ENCODE data around the gene DBP.
A peak's percentile ranks its signal among the peaks of the same experiment; 100 is the strongest.

The DBP gene

DNA sequence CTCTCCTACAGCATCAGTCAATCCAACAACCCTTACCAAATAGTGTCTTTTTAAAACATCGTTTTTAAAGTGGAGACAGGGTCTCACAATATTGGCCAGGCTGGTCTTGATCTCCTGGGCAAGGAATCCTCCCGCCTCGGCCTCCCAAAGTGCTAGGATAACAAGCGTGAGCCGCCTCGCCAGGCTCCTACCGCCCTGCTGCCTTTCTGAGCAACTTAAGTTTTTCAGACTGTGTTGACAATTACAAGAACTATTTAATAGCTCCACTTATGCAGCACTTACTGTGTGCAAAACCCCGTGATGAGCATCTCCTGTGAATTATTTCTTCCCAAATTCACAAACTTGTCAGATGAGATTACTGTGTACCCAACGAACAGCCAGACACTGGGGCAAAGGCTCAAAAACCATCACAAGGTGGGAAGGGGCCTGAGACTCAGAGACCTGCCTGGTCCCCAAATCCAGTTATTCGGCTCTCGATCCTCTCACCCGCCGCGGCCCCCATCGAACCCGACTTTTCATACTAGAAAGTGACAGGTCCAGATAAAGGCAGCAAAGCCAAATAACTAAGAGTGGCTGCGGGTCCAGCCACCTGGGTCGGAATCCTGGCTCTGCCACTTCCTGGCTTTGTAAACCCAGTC is 18.8 kb downstream of the DBP start:
- Histone ChIP-seq H3K36me3 (ENCODE audit: control insufficient read depth, insufficient read depth, low read length) (peaks cover 27% of the 10 kb centered on the region), H3K9me3 (ENCODE audit: control insufficient read depth, low read length) (no peaks in the 10 kb centered on the region), H3K9ac (ENCODE audit: low read length) (peak overlapping the region; percentile 98), H3K4me3 (ENCODE audit: low read length) (peak overlapping the region; percentile 100), H3K27me3 (ENCODE audit: control insufficient read depth, insufficient read depth, low read length) (no peaks in the 10 kb centered on the region), H3K4me1 (ENCODE audit: control insufficient read depth, insufficient read depth, low read length) (peaks cover 39% of the 10 kb centered on the region)

GRCh38 chr19:48617146-48617937 is 19.8 kb downstream of the DBP start:
- Histone ChIP-seq H3K4me1 (ENCODE audit: control insufficient read depth, insufficient read depth, low read length) (peaks cover 40% of the 10 kb centered on the region), H3K27me3 (ENCODE audit: control insufficient read depth, insufficient read depth, low read length) (no peaks in the 10 kb centered on the region), H3K36me3 (ENCODE audit: control insufficient read depth, insufficient read depth, low read length) (peaks cover 27% of the 10 kb centered on the region), H3K4me3 (ENCODE audit: low read length) (peak overlapping the region; percentile 100), H3K9ac (ENCODE audit: low read length) (peak overlapping the region; percentile 98), H3K9me3 (ENCODE audit: control insufficient read depth, low read length) (no peaks in the 10 kb centered on the region)

DNA sequence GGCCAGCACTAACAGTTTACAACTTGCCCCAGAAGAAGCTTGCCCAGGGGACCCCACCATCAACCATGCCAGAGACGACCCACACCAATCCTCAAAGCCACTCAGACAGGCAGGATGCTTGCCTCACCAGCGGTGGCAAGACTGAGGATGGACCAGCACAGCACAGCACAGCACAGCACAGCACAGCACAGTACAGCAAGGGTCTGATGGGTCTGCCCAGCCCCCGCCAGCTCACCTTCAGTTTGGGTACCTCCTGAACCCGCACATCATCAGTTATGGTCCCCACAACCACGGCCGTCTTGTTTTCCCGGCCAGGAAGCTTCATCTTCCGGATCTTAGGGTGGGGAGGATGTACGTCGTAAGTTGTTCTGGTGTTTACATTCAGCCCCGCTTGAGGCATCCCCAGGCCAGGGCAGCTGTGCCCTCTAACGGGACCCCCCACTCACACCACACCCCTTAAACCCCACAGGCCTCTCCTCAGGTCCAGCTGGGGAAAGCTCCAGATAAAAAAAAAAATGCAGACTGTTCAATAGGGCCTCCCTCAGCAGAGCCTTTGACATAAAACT is 20.6 kb downstream of the DBP start:
- peaks cover 46% of the 10 kb centered on the region for H3K4me1 ChIP-seq (ENCODE audit: control insufficient read depth, insufficient read depth, low read length)
- peaks cover 33% of the 10 kb centered on the region for H3K36me3 ChIP-seq (ENCODE audit: control insufficient read depth, insufficient read depth, low read length)
- H3K27me3 ChIP-seq (ENCODE audit: control insufficient read depth, insufficient read depth, low read length) = no peaks in the 10 kb centered on the region
- H3K9me3 ChIP-seq (ENCODE audit: control insufficient read depth, low read length) = no peaks in the 10 kb centered on the region
- no peak overlapping the region for H3K4me3 ChIP-seq (ENCODE audit: low read length)
- peak overlapping the region; percentile 98 for H3K9ac ChIP-seq (ENCODE audit: low read length)

- peaks cover 46% of the 10 kb centered on the region for H3K4me1 ChIP-seq (ENCODE audit: control insufficient read depth, insufficient read depth, low read length)
Measured at GRCh38 chr19:48616041-48616436, 21.1 kb downstream of the DBP start.

DNA sequence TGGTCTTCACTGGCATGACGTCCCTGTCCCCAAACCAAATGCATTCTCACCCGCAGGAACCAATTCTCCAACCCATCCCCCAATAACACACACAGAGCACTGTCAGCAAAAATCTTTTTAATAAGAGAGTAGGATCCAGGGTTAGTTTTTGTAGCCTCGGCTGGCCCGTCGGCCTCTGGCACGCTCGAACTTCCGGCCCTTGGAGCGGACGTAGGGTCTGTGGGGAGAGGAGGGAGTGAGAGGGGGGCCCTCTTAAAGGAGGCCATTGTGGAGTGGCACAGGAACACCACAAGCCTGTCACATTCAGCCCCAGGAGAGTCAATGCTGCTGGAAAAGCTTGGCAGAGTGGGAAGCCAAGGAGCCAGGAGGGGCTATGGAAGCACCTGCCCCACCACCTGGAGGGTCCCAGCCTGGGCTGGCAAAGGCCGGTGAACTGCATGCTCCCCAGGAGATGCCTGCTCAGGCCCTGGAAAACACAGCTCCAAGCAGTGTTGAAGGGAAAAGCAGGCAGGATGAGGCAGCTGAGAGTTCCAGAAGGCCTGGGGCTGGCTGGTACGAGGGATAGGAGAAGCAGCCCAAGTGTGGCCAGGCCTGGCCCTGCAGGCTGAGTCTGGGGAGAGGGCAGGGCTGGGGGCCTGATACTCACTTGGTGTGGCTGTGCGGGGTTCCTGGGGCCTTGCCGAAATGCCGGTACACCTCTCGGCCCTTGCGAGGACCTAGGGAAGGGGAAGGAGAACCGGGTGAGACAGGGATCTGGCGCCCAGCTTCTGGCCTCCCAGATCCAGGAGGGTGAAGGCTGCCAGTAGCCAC is 21.7 kb downstream of the DBP start:
- Histone ChIP-seq H3K4me1 (ENCODE audit: control insufficient read depth, insufficient read depth, low read length) (peaks cover 46% of the 10 kb centered on the region), H3K9me3 (ENCODE audit: control insufficient read depth, low read length) (no peaks in the 10 kb centered on the region), H3K4me3 (ENCODE audit: low read length) (peak overlapping the region; percentile 90), H3K9ac (ENCODE audit: low read length) (peak overlapping the region; percentile 98), H3K36me3 (ENCODE audit: control insufficient read depth, insufficient read depth, low read length) (peaks cover 33% of the 10 kb centered on the region), H3K27me3 (ENCODE audit: control insufficient read depth, insufficient read depth, low read length) (no peaks in the 10 kb centered on the region)

More at GRCh38 chr19:48616041-48616436, 21.1 kb downstream of the DBP start:
- Histone ChIP-seq H3K4me3 (ENCODE audit: low read length) (peak overlapping the region; percentile 90), H3K36me3 (ENCODE audit: control insufficient read depth, insufficient read depth, low read length) (peaks cover 33% of the 10 kb centered on the region), H3K27me3 (ENCODE audit: control insufficient read depth, insufficient read depth, low read length) (no peaks in the 10 kb centered on the region), H3K9ac (ENCODE audit: low read length) (peak overlapping the region; percentile 98), H3K9me3 (ENCODE audit: control insufficient read depth, low read length) (no peaks in the 10 kb centered on the region)

DNA sequence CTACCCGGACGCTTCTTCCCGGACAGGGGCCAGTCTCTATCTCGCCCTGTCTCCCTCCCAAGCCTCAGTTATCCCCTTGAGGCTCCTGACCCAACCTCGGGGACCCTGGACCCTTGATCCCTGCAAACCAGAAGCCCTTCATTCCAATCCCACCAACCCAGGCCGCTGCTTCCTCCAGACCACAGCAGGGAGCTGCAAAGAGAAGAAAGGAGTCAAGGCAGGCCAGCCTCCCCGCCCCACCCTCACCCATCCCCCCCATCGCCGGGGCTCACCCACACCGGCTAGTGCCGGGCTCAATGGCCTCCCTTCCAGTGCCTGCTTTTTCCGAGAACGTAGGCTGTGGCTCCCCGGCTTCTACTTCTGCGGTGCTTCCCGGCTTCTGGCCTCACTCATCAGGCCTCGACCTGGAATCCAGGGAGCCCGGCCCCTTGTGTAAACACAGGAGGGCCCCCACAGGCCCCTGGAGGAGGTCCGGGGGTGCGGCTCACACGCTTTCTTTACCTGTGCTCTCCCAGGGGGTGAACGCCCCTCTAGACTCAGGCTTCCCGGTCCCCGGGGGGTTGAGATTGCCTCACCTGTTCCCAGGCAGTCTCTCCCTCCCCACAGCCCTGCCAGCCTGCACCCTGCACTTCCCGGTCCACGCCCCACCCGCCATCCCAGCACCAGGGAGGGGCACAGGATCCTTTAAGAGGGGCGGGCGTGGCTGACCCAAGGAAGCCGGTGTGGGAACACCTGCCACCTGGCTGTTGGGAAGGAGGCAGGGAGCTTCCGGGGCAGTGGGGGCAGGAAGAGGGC is 22.5 kb downstream of the DBP start, which contains the start of gene FAM83E:
FAM83E (minus strand) TSS at position 641 of the 795 bp plus-strand sequence. CDS start 1,704 bp downstream, outside the sequence.
- H3K9ac ChIP-seq (ENCODE audit: low read length) = peak within 1 kb of the TSS; percentile 98
- H3K27me3 ChIP-seq (ENCODE audit: control insufficient read depth, insufficient read depth, low read length) = no peaks in the 10 kb centered on the region
- peaks cover 33% of the 10 kb centered on the region for H3K36me3 ChIP-seq (ENCODE audit: control insufficient read depth, insufficient read depth, low read length)
- H3K4me1 ChIP-seq (ENCODE audit: control insufficient read depth, insufficient read depth, low read length) = peaks cover 43% of the 10 kb centered on the region
- H3K9me3 ChIP-seq (ENCODE audit: control insufficient read depth, low read length) = no peaks in the 10 kb centered on the region
- peak within 1 kb of the TSS; percentile 90 for H3K4me3 ChIP-seq (ENCODE audit: low read length)

GRCh38 chr19:48613852-48614435 is 23.2 kb downstream of the DBP start:
- H3K4me3 ChIP-seq (ENCODE audit: low read length) = peak overlapping the region; percentile 90
- no peaks in the 10 kb centered on the region for H3K27me3 ChIP-seq (ENCODE audit: control insufficient read depth, insufficient read depth, low read length)
- peaks cover 33% of the 10 kb centered on the region for H3K36me3 ChIP-seq (ENCODE audit: control insufficient read depth, insufficient read depth, low read length)
- H3K9me3 ChIP-seq (ENCODE audit: control insufficient read depth, low read length) = no peaks in the 10 kb centered on the region
- H3K9ac ChIP-seq (ENCODE audit: low read length) = peak overlapping the region; percentile 98
- peaks cover 42% of the 10 kb centered on the region for H3K4me1 ChIP-seq (ENCODE audit: control insufficient read depth, insufficient read depth, low read length)

DNA sequence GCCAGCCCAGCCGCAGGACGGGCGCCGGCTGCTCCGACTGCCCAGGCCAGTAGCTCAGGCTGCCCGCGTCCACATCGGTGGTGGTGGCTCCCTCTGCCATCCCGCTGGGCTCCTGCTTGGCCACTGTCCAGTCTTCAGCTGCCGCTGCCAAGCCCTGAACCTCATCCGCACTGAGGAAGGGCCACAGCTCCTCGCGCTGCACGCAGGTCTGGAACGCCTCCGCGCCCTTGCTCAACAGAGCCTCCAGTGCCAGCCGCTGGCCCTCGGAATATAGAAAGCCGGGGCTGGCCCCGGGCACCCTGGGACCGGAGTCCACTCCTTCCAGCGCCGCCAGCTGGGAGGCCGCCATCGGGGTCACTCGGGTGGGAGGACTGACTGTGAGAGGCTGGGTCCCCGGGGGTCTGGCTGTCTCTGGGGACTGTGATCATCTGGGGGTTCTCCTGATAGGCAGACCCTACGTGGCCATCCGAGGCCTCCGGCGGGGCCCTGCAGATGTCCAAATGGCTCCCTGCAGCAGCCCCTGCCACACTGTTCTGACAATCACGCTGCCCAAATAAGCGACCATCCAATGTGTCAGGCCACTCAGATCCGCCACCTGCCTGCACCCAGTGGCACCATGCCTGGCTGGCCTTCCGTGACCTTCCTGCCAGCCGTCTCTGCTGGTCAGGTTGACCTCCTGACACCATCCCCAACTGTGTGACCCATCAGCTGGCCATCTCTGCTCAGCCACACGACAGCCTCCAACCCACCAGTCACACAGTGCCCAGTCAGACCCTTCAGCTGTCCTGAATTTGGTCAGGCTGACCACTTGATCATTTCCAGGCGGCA is 23.9 kb downstream of the DBP start:
- H3K4me1 ChIP-seq (ENCODE audit: control insufficient read depth, insufficient read depth, low read length) = peaks cover 47% of the 10 kb centered on the region
- H3K4me3 ChIP-seq (ENCODE audit: low read length) = peak overlapping the region; percentile 90
- H3K36me3 ChIP-seq (ENCODE audit: control insufficient read depth, insufficient read depth, low read length) = peaks cover 33% of the 10 kb centered on the region
- no peaks in the 10 kb centered on the region for H3K9me3 ChIP-seq (ENCODE audit: control insufficient read depth, low read length)
- H3K9ac ChIP-seq (ENCODE audit: low read length) = peak overlapping the region; percentile 98
- H3K27me3 ChIP-seq (ENCODE audit: control insufficient read depth, insufficient read depth, low read length) = no peaks in the 10 kb centered on the region

GRCh38 chr19:48611872-48612271 is 25.3 kb downstream of the DBP start:
- Histone ChIP-seq H3K9me3 (ENCODE audit: control insufficient read depth, low read length) (no peaks in the 10 kb centered on the region), H3K9ac (ENCODE audit: low read length) (no peak overlapping the region), H3K4me1 (ENCODE audit: control insufficient read depth, insufficient read depth, low read length) (peaks cover 36% of the 10 kb centered on the region), H3K36me3 (ENCODE audit: control insufficient read depth, insufficient read depth, low read length) (peaks cover 26% of the 10 kb centered on the region), H3K27me3 (ENCODE audit: control insufficient read depth, insufficient read depth, low read length) (no peaks in the 10 kb centered on the region), H3K4me3 (ENCODE audit: low read length) (no peak overlapping the region)

DNA sequence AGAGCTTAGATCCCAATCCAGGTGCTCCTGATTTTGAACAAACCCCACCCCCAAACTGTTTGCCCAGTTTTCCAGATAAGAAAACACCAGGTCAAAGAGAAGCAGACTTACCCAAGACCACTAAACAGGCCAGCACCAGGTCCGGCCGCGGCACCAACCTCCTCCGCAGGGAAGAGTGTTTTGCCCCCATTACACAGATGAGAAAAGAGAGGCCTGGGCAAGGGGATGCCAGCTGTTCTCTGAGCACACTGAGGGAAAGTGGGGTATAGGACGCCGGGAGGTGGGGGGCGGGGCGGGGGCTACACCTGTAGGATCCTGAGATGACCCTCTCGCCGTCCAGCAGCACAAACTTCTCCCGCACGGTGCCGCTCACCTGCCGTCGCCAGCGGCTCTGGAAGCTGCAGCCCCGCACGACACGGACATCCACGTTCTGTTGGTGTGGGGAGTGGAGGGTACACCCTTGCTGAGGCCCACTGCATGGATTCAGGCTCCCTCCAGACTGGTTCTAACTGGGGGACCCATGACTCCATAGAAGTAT is 27.5 kb downstream of the DBP start:
- no peaks in the 10 kb centered on the region for H3K9me3 ChIP-seq (ENCODE audit: control insufficient read depth, low read length)
- no peak overlapping the region for H3K9ac ChIP-seq (ENCODE audit: low read length)
- no peak overlapping the region for H3K4me3 ChIP-seq (ENCODE audit: low read length)
- H3K4me1 ChIP-seq (ENCODE audit: control insufficient read depth, insufficient read depth, low read length) = peaks cover 16% of the 10 kb centered on the region
- H3K27me3 ChIP-seq (ENCODE audit: control insufficient read depth, insufficient read depth, low read length) = no peaks in the 10 kb centered on the region
- peaks cover 6% of the 10 kb centered on the region for H3K36me3 ChIP-seq (ENCODE audit: control insufficient read depth, insufficient read depth, low read length)

Data from mucosa of stomach (tissue), 1 donor.